GM21423 (cell line): ENCODE results near the gene BACE1.
"Not testable (repeated sequence)": the region's sequence is repeated elsewhere in the genome, so short reads cannot be mapped to it uniquely, and the experiment has no call there.

Source experiments
- ATAC-seq: cut with Tn5 transposase; IDR thresholded peaks from one replicate; pipeline ENCODE4 v1.9.1; 2021; ENCODE audit warnings: mild to moderate bottlenecking, moderate library complexity; ENCODE audit not compliant: unreplicated experiment

BACE1 gene

DNA sequence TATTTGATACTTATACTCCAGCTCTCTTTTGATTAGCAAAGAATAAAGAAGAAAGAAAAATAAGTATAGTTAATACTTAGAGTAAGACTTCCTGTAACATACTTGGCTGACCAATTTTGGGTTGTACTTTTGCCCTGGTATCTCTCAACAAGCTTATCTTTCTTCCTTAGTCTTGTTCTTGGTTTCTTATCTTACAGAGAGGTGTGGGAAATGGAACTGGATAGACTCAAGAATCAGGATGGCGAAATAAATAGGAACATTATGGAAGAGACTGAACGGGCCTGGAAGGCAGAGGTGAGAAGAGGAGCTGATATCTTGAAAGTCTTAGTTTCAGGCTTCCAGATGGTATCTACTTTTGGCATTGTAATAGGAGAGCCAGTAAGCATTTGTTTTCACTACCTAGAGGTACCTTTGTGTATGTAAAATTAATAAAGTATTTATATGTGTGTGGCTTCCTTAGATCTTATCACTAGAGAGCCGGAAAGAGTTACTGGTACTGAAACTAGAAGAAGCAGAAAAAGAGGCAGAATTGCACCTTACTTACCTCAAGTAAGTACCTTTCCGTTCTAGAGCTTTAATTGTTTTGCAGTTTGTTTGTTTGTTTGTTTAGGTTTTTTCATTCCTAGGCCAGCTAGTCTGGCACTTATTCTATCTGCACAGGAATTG, 36.2 kb downstream of the BACE1 start:
- no peak for ATAC-seq

DNA sequence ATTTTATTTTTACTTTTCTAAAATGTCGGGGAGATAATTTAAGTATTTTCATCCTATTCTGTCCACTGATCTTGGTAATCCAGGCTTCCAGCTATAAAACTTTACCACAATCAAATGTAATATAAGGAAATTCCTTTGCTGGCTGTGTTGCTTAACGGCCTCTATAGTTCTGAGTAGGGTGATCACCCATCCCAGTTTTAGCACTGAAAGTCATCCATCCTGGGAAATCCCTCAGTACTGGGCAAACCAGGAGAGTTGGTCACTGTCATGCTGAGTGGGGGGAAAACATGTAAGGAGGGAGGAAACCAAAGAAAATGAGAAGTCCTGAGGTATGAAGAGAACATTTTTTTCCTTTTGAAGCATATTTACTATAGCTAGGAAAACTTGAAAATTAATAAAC, 37.7 kb downstream of the BACE1 start:
- ATAC-seq = no peak

GRCh38 chr11:117273550-117274289, 42.3 kb downstream of the BACE1 start:
- ATAC-seq = no peak

GRCh38 chr11:117272175-117272574, 43.9 kb downstream of the BACE1 start:
- not testable (repeated sequence) for ATAC-seq

GRCh38 chr11:117271208-117271607, 44.8 kb downstream of the BACE1 start:
- no peak for ATAC-seq

- ATAC-seq = no peak
Measured at GRCh38 chr11:117269856-117270255, 46.2 kb downstream of the BACE1 start.

GRCh38 chr11:117265745-117266144, 50.3 kb downstream of the BACE1 start:
- ATAC-seq = no peak

GRCh38 chr11:117264624-117265323, 51.3 kb downstream of the BACE1 start:
- not testable (repeated sequence) for ATAC-seq

DNA sequence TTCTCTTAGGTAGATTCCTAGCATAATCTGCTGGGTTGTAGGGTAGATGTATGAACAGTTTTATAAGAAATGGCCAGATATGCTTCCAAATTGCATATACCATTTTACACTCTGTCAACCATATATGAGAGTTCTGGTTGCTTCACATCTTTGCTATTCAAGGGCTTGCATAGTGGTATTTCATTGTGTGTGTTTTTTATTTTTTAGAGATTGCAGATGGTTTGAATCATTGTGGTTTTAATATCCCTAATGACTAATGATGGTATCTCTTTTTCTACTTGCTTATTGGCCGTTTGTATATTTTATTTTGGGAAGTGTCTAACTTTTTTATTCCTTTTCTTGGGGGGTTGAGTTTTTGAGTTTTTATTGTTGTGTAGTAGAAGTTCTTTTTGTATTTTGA, 56.6 kb downstream of the BACE1 start:
- ATAC-seq = no peak

DNA sequence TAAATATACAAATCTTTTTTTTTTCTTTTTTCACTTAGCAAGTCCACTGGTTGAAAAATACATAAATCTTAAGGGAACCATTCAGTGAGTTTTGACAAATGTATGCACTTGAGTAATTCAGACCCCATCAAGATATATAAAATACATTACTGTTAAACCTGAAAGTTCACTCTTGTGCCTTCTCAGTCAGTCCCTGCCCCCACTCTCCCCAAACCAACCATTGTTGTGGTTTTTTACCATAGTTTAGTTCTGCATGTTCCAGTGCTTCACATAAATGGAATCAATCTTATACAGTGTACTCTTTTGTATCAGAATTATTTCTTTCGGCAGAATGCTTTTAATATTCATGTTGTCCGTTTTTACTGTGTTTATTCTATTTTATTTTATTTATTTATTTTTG, 57.5 kb downstream of the BACE1 start:
- ATAC-seq = no peak

DNA sequence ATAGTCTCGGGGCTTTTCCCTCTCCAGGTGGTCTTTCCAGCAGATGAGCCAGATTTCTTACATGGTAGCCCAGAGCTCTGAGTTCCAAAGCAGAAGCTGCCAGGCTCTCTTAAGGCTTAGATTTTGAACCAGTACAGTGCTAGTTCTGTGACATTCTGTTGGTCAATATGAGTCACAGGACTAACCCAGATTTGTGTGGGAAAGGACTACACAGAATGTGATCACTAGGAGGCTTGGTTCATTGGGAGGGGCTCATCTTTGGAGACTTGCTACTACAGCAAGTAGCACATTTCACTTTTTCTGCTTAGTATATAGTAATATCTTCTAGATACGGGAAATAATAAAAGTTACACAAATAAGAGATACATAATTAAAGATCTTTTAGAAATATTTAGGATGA, 59.5 kb downstream of the BACE1 start:
- ATAC-seq = no peak

- ATAC-seq = no peak
Measured at GRCh38 chr11:117255966-117256365, 60.1 kb downstream of the BACE1 start.

DNA sequence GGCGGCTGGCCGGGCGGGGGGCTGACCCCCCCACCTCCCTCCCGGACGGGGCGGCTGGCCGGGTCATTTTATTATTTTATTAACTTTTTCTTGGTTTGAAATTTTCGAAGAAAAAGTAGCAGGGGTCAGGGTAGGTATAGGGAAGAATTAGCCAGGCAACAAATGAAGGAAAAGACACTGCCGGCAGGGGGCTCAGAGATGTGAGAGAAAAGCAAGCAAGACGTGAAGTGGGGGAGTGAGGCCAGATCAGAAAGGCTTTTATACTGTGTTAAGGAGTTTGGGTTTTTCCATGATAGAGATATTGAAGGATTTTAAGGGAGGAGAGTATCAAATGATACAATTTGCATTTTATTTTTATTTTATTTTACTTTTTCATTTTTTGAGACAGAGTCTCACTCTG, 64.5 kb downstream of the BACE1 start:
- no peak for ATAC-seq

DNA sequence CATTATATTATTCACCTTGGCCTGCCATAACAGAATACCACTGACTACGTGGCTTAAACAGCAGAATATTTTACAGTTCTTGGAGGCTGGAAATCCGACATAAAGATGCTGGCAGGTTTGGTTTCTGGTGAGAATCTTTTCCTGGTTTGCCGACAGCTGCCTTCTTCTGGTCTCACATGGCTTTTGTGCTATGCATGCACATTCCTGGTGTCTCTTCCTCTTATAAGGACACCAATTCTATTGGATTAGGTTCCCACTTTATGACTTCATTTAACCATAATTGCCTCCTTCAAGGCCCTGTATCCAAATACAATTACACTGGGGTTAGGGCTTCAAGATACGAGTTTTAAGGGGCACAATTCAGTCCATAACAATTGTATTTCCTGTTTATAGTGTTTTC, 66.5 kb downstream of the BACE1 start:
- ATAC-seq = no peak

DNA sequence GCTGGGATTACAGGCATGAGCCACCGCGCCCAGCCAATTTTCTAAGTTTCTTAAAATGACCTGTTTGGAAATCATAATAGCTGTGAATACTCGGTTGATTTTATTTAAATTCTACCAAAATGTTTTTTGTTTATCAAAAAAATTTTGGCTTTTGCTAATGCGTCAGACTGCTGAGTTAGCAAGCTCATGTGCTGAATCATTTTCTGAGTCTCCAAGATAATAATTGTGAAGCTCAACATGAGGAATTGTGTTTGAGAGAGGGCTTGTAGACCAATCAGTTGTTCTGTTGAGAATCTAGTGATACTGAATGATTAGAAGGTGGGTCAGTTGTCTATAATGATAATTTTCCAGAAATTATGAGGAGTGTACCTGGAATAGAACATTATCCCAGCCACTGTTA, 67.7 kb downstream of the BACE1 start:
- ATAC-seq = no peak

DNA sequence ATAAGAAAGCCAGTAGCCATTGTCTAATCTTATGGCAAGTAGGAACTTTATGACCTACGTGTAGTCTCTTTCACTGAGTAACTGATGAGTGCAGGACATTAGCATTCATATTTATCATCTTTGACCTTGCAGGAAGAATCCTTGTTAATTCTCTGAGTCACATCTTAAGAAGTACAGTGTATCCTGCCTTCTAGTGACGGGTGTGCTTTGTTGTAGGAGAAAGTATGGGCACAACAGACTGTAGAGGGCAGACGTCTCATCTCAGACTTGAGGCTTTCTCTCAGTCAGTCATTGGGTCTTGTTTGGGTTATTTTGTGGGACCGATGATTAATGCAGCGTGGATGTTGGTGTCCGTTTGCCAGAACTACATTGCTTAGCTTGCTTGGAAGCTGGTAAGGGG, 76.8 kb downstream of the BACE1 start:
- ATAC-seq = no peak

DNA sequence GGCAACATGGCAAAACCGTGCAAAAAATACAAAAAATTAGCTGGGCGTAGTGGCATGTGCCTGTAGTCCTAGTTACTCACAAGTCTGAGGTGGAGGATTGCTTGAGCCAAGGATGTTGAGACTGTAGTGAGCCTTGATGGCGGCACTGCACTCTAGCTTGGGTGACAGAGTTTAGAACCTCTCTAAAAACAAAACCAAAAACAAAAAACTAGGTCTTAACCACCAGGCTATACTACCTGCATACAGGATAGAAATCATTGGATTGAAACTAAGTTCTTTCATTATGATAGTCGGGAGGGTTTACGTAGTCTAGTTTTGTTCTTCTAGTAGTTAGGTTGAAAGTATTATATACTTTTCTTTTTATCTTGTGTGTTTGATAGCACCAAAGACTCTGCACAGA, 77.8 kb downstream of the BACE1 start:
- no peak for ATAC-seq
